Stimulated activated CD4-positive, alpha-beta T cell treated with anti-CD3 and anti-CD28 coated beads, Interleukin-4, amount 100 ng/mL, for 24 hours (primary cell): ENCODE measurements around the gene SLC25A42.
A peak's percentile ranks its signal among the peaks of the same experiment; 100 is the strongest.
"Not testable (repeated sequence)": the region's sequence is repeated elsewhere in the genome, so short reads cannot be mapped to it uniquely, and the experiment has no call there.

ENCODE experiments used
- DNase-seq: peaks from one replicate; pipeline ENCODE4 v3.0.0-alpha.2; 2020

The SLC25A42 gene

DNA sequence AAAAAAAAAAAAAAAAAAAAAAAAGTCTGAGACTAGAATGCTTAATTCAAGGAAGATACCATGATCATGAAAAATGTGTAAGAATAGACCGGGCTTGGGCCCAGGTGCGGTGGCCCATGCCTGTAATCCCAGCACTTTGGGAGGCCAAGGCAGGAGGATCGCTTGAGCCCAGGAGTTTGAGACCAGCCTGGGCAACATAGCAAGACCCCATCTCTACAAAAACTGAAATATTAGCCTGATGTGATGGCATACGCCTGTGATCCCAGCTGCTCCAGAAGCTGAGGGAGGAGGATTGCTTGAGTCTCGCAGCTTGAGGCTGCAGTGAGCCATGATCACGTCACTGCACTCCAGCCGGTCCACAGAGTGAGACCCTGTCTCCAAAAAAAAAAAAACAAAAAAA, 43.1 kb downstream of the SLC25A42 start:
- DNase-seq = not testable (repeated sequence)

DNA sequence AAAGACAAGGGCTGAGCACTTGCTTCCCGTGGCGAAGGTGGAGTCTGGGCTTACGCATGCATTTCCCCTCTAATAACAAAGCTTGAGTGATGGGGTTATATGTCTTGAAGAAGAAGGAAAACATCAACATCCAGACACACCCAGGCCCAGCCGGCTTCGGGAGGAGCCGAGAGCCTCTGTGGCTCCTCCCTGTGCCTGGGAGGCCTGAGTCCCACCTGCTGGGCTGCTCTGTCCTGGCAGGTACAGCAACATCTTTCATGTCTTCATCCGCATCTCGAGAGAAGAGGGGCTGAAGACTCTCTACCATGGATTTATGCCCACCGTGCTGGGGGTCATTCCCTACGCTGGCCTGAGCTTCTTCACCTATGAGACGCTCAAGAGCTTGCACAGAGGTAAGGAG, 43.9 kb downstream of the SLC25A42 start:
- DNase-seq = no peak

DNA sequence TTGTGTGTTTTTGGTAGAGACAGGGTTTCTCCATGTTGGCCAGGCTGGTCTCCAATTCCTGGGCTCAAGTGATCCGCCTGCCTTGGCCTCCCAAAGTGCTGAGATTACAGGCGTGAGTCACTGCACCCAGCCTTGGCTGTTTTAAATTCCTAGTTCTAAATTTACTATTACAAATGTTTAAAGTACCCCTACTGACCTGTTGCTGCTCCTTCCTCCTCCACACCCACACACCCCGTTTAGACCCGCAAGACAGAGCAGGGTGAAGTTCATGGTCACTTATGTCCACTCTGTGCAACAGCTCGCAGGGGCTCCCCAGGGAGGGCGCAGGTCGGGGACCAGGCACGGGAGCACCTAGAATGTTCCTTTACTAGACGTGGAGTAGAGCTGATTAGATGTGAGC, 45.8 kb downstream of the SLC25A42 start:
- no peak for DNase-seq

DNA sequence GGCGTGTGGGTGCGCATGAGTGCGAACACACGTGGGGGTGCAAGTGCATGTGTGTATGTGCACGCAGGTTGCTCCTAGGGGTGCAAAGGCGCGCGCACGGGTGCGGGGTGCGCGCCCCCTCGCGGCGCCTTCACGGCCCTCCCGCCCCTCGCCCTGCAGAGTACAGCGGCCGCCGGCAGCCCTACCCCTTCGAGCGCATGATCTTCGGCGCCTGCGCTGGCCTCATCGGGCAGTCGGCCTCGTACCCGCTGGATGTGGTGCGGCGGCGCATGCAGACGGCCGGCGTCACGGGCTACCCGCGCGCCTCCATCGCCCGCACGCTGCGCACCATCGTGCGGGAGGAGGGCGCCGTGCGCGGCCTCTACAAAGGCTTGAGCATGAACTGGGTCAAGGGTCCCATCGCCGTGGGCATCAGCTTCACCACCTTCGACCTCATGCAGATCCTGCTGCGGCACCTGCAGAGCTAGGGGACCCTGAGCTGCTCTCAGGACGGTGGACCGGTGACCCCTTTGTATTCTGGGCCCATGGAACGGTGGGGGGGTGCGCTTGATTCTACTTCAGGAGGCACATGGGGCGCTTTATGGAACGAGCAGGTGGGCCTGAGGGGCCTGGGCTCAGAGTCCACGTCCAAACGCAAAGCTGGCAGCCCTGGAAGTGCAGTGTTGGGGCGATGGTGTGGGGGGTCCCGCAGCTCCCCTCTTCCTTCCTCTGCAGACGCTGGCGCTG, 46.8 kb downstream of the SLC25A42 start:
- DNase-seq = no peak

DNA sequence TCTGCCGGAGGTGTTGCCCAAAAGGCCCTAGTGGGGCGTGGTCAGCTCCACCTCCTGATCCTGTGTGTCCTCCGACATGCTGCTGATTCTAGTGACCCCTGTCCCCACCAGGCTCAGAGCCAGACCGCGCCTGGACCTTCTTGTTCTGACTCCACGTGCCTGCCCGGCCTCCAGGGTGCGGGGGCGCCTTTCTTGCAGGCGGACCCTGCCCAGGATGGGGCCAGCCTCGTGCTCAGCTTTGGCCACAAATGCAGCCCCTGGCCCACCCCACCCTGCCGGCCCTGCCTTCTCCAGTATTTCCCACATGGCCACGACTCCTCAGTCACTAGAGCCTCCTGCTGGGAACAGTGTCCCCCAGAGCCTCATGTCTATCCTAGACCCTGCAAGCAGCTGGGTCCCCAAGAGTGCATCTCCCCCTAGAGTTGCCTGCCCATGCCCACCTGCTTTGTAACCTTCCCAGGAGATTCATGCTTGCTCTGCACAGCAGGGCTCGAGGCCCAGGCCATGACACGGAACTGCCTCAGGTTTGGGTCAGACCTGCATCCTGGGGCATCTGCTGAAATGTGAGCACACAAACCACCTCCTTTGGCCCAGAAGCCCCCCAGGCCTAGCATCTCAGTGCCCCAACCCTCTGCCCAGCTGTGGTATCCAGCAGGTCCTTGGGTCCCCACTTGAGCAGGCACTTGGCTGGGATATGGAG, 47.5 kb downstream of the SLC25A42 start:
- DNase-seq = no peak

DNA sequence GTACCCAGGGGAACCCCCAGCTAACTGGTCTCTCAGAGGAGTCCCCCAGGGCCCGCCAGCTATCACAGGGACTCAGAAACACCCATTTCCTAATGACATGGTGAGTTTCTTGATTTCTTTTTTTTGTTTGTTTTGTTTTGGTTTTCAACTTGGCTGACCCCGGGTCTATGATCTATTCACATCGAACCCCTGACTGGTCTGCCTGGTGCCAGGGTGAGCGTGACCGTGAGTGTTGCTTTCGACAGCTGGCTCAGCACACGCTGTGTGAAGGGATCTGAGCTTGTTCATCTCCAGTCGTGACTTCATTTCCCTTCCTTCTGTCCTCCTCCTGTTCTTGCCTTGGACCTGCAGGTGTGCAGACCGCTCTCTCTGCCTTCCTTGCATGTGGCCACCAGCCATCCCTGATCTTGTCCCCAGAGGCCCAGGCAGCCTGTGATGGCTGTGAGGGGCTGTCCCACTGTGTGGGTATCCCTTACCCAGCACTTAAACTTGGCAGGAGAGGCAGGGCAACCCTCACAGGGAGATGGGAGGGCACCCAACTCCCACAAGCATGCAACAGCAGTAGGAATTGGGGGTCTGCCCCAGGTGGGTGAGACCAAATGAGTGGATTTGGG, 48.3 kb downstream of the SLC25A42 start:
- no peak for DNase-seq

DNA sequence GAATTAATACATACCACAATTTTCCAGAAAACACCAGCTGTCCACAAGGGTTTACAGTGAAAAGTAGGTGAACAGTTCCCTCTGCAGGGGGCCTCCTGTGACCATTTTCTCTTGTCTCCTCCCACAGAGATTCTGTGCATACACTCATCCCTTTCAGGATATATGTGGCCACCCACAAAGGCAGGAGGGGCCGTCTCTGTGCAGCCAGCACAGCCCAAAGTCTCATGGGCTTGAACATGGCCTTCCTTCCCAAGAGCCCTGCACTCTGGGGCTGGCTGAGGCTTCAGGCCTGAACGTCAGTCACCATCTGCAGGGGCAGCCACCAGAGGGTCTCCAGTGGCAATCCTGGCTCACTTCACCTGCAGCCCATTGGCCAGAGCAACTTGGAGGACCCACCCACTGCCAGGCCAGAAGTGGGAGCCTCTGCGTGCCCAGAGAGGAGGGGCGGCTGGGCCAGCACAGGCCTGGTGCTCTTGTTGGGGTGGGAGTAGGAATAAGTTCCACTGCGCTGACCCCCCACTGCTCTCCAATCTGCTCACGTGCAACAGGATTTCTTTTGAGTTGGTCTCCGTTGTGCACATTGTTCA, 49.3 kb downstream of the SLC25A42 start:
- DNase-seq = no peak

DNA sequence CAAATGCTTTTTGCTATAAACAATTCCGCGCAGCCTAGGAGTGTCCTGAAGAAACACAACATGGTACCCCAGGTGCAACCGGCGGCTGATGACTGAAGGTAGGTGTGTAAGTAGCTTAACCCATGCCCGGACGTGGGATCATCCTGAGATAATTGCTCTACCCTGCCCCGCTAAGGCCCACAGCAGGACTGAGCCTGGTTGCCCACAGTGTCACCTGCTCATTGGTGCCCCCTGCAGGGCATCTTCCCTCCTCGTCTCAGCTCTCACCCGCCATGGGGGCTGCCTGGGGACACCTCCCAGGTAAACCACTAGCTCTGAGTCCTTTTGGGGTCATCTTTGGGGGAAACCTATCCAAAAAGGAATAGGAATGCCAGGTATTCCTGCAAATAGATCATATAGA, 52.2 kb downstream of the SLC25A42 start:
- peak; percentile 41 for DNase-seq

DNA sequence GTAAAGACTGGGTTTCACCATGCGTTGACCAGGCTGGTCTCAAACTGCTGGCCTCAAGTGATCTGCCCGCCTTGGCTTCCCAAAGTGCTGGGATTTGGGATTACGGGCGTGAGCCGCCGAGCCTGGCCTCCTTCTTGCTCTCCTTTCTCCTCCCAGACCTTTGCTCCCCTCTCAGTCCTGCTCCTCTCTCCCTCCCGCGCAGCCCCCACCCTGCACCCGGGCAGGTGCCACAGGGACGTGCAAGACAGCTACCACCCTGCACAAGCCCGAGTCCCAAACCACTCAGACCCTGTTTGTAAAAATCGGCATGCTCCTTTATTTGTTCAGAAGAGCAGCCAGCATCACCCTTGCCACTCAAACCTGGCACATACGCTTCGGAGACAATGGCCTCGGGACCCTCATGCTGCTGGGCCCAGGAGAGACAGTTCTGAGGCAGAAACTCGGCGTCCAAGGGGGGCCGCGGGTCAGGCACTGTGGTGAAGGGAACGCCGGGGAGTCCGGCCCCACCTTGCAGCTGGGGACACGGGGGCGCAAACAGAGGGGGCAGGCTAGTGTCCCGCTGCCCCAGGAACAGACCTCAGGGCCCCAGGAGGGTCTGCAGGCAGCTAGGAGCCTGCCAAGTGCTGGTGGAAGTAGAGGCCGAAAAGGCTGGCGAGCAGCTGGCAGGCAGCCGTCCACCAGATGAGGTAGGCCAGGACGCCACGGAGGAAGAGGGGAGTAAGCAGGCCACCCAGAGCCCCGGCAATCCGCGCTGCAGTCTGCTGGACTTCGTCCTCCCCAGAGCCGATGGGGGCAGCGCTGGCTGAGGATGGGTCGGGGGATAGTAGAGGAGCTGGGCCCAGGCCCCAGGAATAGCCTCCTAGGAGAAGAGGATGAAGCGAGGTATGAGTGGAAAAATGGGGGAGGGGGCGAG, 55.8 kb downstream of the SLC25A42 start:
- no peak for DNase-seq

DNA sequence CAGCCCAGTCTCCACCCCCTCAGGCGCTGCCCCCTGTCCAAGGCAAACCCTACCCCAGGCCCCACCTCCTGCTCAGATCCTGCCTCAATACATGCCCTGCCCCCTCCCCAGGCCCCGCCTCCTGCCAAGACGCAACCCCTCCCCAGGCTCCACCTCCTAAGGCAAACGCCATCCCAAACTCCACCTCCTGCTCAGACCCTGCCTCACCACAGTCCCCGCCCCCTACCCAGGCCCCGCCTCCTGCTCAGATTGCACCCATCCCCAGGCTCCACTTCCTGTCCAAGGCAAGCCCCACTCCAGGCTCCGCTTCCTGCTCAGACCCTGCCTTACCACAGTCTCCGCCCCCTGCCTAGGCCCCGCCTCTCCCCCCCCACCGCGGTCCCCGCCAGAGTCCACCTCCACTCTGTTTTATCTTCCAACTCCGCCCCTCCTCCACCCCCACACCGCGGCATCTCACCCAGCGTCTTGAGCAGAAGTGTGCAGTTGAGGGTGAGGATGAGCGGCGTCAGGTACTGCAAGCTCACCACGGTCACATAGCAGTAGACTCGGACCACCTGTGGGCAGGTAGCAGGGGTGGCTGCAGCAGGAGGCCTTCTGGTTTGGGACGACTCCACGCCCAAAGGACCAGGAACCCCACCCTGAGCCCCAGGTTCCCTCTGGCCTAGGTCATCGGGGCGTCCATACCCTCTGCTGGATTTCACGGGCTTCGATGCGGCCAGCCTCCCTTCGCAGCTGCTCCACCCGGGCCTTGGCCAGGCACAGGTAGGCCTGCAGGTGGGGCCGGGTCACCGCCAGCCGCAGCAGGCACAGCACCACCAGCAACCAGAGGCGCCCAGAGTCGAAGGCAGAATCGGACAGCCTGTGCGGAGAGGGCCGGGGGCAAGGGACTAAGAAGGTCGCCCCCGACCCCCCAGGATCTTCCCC, 56.8 kb downstream of the SLC25A42 start:
- DNase-seq = no peak

DNA sequence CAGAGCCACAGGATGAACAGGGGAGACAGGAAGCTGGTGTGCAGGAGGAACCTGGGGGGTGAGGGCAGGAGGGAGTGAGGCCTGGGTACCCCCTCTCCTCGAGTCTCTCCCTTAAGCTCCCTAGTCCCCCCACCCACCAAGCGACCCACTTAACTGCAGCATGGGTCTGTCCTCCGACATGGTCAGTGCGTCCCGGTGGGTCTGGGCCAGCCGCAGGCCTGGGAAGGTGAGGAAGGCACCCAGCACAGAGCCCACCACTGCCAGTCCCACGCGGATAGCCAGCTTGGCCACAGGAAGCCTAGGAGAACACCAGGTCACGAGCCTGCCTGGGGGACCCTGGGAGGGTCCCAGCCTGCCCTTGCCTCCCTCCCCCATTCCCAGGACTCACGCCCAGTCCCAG, 57.6 kb downstream of the SLC25A42 start:
- no peak for DNase-seq

DNA sequence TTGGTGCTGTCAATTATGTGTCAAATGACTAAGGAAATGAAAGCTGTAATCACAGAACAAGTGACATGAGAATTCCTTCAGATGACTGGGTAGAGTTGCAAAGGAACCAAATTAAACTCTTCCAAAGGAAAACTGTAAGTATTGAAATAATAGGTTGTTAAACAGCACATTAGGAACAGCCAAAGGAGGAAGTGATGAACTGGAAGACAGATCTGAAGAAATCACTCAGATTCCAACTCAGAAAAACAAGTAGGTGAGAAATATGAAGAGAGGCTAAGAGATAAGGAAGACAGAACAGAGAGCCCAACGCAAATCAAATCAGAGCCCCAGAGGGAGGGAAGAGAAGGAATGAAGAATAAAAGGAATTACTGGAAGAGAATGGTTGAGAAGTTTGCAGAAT, 59.1 kb downstream of the SLC25A42 start:
- no peak for DNase-seq

DNA sequence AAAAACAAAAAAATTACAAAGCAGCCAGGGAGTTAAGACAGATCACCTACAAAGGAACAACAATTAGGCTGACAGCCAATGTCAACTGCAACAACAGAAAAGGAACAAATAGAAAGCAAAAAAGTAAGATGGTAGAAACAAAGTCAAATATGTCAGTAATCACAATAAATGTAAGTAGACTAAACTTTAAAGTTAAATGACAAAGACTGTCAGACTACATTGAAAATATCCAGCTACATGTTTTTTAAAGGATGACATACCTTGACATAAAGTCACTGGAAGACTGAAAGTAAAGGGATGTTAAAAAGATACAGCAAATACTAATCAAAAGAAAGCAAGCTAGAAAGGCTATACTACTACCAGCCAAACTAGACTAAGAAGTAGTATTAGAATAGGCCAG, 59.6 kb downstream of the SLC25A42 start:
- DNase-seq = no peak

DNA sequence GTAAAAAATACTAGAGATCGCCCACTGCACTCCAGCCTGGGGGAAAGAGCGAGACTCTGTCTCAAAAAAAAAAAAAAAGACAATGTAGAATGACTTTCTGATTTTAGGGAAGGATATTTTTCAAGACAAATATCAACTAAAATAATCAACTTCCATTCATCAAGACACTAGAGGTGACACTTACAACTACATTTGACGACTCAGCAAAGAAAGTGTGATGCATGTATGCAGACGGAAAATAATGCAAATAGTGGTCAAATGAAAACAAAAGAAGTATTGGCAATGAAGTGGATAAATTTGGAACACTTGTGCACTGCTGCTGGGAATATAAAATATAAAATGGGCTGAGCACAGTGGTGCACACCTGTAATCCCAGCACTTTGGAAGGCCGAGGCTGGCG, 62.3 kb downstream of the SLC25A42 start:
- DNase-seq = no peak

DNA sequence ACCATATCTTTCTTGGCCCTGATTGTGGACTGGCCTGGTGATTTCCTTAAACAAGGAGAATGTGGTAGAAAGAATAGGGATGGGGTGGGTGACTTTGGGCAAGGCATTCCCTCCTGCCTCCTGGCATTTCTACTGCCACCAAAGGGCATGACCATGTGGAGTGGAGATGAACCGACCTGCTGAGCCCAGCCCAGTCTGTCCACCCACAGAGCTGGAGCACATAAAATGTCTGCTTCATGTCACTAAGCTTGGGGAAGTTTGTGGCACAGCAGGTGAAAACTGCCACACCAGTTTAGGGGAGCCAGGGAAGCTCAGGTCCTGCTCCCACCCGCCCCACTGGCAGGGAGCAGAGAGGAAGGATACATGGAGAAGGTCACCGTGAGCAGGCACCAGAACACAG, 68.2 kb downstream of the SLC25A42 start:
- DNase-seq = no peak

DNA sequence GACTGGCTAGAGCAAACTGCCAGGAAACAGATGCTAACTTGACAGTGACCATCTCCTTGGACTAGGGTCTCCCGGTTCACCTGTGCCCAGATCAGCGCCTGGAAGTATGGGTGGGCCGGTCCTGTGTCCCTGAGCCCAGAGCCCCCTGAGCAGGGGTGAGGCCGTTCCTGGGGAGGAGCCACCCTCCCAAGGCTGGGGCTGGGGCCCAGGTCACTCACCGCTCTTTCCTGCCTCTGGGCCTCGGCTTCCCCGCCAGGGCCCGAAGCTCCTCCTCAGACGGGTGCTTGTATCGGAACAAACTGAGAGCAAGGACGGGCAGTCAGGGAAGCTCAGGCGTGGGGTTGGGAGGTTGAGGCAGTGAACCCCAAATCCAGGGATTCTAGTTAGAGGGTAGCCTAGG, 69.1 kb downstream of the SLC25A42 start:
- no peak for DNase-seq

DNA sequence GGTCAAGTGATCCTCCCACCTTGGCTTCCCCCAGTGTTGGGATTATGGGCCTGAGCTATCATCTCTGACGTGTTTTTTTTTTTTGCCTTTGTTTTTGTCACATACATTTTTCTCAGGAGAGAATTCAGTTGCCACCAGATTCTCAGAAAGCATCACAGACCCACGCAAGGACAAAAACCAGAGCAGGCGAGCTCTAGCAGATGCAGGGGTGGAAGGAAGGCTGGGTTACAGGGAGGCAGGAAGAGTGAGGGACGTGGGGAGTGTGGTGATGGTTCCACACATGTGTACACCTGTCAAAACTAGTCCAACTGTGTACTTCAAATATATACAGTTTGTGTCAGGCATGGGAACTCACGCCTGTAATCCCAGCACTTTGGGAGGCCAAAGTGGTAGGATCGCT, 70.2 kb downstream of the SLC25A42 start:
- no peak for DNase-seq

DNA sequence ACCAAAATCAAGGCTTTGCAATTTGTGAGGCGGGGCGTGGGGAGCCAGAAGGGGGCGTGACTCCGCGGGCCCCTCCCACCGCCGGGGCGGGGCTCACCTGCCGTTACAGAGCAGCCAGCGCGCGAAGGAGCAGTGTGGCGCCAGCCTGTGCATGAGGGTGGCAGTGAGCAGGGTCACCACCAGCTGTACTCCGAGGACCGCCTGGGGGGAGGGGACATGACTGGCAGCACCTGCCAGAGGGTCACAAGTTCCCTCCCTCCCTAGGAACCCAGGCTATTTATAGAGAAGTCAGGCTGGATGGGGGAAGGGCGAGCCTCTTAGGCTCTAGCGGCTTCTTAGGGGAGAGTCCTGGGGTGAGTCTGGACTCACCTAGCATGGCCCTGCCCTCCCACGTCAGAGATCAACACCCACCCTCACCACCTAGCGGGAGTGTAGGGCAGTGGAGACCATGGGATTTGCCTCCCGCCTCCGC, 70.9 kb downstream of the SLC25A42 start:
- peak; percentile 34 for DNase-seq

DNA sequence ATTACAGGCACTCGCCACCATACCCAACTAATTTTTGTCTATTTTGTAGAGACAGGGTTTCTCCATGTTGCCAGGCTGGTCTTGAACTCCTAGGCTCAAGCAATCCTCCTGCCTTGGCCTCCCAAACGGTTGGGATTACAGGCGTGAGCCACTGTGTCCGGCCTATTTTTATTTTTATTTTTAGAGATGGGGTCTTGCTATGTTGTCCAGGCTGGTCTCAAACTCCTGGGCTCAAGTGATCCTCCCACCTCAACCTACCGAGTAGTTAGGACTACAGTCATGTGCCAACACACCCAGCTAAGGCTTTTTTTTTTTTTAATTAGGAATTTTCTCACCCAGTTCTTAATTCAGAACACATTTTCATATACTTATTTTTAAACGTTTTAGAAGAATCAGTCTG, 71.9 kb downstream of the SLC25A42 start:
- not testable (repeated sequence) for DNase-seq

DNA sequence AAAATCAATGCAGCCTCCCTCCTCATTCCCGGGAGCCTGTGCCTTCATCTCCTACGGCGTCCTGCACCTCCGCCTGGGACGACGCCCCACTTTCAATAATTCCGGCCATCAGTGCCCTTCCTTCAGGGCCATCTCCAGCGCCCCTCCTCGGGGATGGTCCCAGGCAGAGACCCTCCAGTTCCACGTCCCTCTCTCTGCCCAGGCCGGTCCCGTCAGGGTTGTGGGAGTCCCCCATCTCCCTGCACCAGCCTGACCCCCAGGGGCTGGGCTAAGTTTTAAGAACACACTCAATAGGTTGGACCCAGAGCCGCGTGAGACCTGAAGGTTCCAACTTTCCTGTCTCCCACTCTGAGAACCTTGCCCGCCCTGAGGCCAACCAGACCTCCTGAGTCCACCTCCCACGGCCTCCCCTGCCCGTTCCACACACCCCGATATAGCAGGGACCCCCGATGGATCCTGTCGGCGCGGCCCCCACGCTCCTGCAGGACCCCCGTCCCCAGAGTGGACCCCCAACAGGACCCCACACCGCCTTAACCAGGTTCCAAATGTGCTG, 73.8 kb downstream of the SLC25A42 start:
- no peak for DNase-seq
